ENCODE measurements around the gene KMT2E.

GRCh38 chr7:105079348-105079747 lies 65.3 kb downstream of the KMT2E start:
- TF ChIP-seq CTCF (IDR thresholded peaks at IDR 0.05; ENCODE audit: low read depth, low read length, poor library complexity, severe bottlenecking) (no peak), EZH2phosphoT487 (IDR thresholded peaks at IDR 0.05; ENCODE audit: borderline replicate concordance, low read length) (no peak)

All from DOHH2 (cell line).